ENCODE data around the gene INTS11.

The INTS11 gene

GRCh38 chr1:1325288-1326074, 1.0 kb upstream of the INTS11 start:
- TF ChIP-seq TCF4 (CRISPR knock-in tag; IDR thresholded peaks at IDR 0.05; ENCODE audit: borderline replicate concordance), result no peak
- no peak for ATAC-seq

- peak; percentile 19 for ATAC-seq
- TF ChIP-seq CSRNP3 (CRISPR knock-in tag; IDR thresholded peaks at IDR 0.05), result no peak
- no peak for TF ChIP-seq ESRRG (CRISPR knock-in tag; IDR thresholded peaks at IDR 0.05)
- no peak for TF ChIP-seq PPARA (CRISPR knock-in tag; IDR thresholded peaks at IDR 0.05; ENCODE audit: borderline replicate concordance)
- TF ChIP-seq PATZ1 (CRISPR knock-in tag; IDR thresholded peaks at IDR 0.05; ENCODE audit: borderline replicate concordance), result no peak
- no peak for TF ChIP-seq ZC3H10 (CRISPR knock-in tag; IDR thresholded peaks at IDR 0.05)
- TF ChIP-seq ZNF8 (CRISPR knock-in tag; IDR thresholded peaks at IDR 0.05), result no peak
- no peak for TF ChIP-seq POU6F1 (CRISPR knock-in tag; IDR thresholded peaks at IDR 0.05; ENCODE audit: borderline replicate concordance, low read depth)
- TF ChIP-seq ISL1 (CRISPR knock-in tag; IDR thresholded peaks at IDR 0.05), result no peak
- TF ChIP-seq GLIS3 (CRISPR knock-in tag; IDR thresholded peaks at IDR 0.05), result no peak
- TF ChIP-seq ZFP30 (CRISPR knock-in tag; IDR thresholded peaks at IDR 0.05), result no peak
- no peak for TF ChIP-seq TCF4 (CRISPR knock-in tag; IDR thresholded peaks at IDR 0.05; ENCODE audit: borderline replicate concordance)
- no peak for TF ChIP-seq ARNTL (CRISPR knock-in tag; IDR thresholded peaks at IDR 0.05; ENCODE audit: borderline replicate concordance, low read depth)
- TF ChIP-seq RARB (CRISPR knock-in tag; IDR thresholded peaks at IDR 0.05), result no peak
- TF ChIP-seq TOX (CRISPR knock-in tag; IDR thresholded peaks at IDR 0.05; ENCODE audit: borderline replicate concordance), result no peak
- TF ChIP-seq CSDC2 (CRISPR knock-in tag; IDR thresholded peaks at IDR 0.05), result no peak
- TF ChIP-seq, protein P1, sequence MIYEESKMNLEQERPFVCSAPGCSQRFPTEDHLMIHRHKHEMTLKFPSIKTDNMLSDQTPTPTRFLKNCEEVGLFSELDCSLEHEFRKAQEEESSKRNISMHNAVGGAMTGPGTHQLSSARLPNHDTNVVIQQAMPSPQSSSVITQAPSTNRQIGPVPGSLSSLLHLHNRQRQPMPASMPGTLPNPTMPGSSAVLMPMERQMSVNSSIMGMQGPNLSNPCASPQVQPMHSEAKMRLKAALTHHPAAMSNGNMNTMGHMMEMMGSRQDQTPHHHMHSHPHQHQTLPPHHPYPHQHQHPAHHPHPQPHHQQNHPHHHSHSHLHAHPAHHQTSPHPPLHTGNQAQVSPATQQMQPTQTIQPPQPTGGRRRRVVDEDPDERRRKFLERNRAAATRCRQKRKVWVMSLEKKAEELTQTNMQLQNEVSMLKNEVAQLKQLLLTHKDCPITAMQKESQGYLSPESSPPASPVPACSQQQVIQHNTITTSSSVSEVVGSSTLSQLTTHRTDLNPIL (CRISPR knock-in tag; IDR thresholded peaks at IDR 0.05; ENCODE audit: low read depth), result no peak
Measured at GRCh38 chr1:1324084-1324523, 356 bp downstream of the INTS11 start.

DNA sequence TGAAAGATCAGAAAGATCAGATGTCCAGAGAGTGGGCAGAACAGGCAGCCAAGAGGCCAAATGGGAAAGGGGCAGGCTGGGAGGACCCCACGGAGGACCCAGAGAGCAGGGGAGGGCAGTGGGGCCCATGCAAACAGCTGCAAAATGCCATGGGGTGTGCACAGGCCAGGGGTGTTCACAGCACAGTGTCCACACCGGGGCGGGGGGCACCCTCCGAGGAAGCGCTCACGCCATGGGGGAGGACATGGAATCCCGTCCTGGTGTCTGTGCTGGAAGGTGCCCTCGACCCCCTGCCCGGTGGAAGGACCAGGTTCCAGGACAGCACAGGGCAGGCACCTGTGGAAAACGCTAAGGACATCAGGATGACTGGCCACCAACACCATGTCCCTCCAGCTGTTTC, 1.5 kb downstream of the INTS11 start:
- no peak for TF ChIP-seq ZFP30 (CRISPR knock-in tag; IDR thresholded peaks at IDR 0.05)
- no peak for ATAC-seq

DNA sequence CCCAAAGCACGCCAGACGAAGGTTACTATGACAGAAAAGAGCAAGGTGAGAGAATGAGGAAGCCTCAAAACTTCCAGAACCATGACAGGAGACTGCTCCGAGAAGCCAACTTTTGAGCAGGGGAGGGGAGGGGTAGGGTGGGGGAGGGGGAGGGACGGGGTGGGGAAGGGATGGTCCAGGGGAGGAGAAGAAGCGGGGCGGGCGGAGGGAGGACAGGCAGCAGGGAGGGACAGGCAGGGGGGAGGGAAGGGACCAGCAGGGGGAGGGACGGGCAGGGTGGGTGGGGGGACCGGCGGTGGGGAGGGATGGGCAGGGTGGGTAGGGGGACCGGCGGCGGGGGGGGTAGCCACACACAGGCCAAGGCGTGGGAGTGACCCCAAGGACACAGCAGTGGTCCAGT, 2.0 kb downstream of the INTS11 start:
- no peak for TF ChIP-seq ESRRG (CRISPR knock-in tag; IDR thresholded peaks at IDR 0.05)
- TF ChIP-seq ISL1 (CRISPR knock-in tag; IDR thresholded peaks at IDR 0.05), result no peak
- TF ChIP-seq ZFP3 (CRISPR knock-in tag; IDR thresholded peaks at IDR 0.05), result no peak
- TF ChIP-seq ZNF70 (CRISPR knock-in tag; IDR thresholded peaks at IDR 0.05), result no peak
- no peak for TF ChIP-seq ZNF565 (CRISPR knock-in tag; conservative IDR thresholded peaks at IDR 0.05; ENCODE audit: low read depth)
- TF ChIP-seq CSRNP3 (CRISPR knock-in tag; IDR thresholded peaks at IDR 0.05), result no peak
- TF ChIP-seq RARB (CRISPR knock-in tag; IDR thresholded peaks at IDR 0.05), result no peak
- TF ChIP-seq ZFP30 (CRISPR knock-in tag; IDR thresholded peaks at IDR 0.05), result no peak
- no peak for TF ChIP-seq CSDC2 (CRISPR knock-in tag; IDR thresholded peaks at IDR 0.05)
- TF ChIP-seq PATZ1 (CRISPR knock-in tag; IDR thresholded peaks at IDR 0.05; ENCODE audit: borderline replicate concordance), result no peak
- ATAC-seq, result no peak
